ENCODE results near the gene DBP. TPM values are rescaled to one million over a fixed set of nuclear protein-coding genes. Genes with fewer than 3 reads are reported as not detected.

Gene DBP
- total and polyA plus RNA-seq, 8 donors: 6.4 to 11.1 (median 9.5) TPM

GRCh38 chr19:48629599-48630295, 7.4 kb downstream of the DBP start:
- no peak overlapping the region for H3K4me3 ChIP-seq
- intact Hi-C loops (cut with DNase I): no loop called here
- peaks cover 21 to 56% of the 10 kb centered on the region in 2 donors for H3K4me1 ChIP-seq
- no peaks in the 10 kb centered on the region for H3K27me3 ChIP-seq
- H3K9me3 ChIP-seq: no peaks in the 10 kb centered on the region
- peaks cover 0 to 42% of the 10 kb centered on the region in 2 donors for H3K36me3 ChIP-seq
- peak overlapping the region in 1 of 2 donors; percentile 94 for H3K27ac ChIP-seq
- no peak for TF ChIP-seq CTCF (IDR thresholded peaks at IDR 0.05)
- ATAC-seq: no peak
- no peak for DNase-seq

GRCh38 chr19:48629297-48629598, 7.9 kb downstream of the DBP start:
- Histone ChIP-seq H3K27me3 (no peaks in the 10 kb centered on the region), H3K36me3 (peaks cover 0 to 42% of the 10 kb centered on the region in 2 donors), H3K27ac (no peak overlapping the region), H3K4me1 (peaks cover 19 to 56% of the 10 kb centered on the region in 2 donors), H3K4me3 (no peak overlapping the region), H3K9me3 (no peaks in the 10 kb centered on the region)
- DNase-seq: peak in 1 of 4 donors; percentile 79
- intact Hi-C loops (cut with DNase I): no loop called here
- ATAC-seq: no peak
- no peak for TF ChIP-seq CTCF (IDR thresholded peaks at IDR 0.05)

GRCh38 chr19:48628486-48629296, 8.5 kb downstream of the DBP start:
- H3K36me3 ChIP-seq: peaks cover 0 to 42% of the 10 kb centered on the region in 2 donors

GRCh38 chr19:48627865-48628314, 9.3 kb downstream of the DBP start:
- H3K36me3 ChIP-seq: peaks cover 0 to 42% of the 10 kb centered on the region in 2 donors
- H3K4me1 ChIP-seq: peaks cover 6 to 56% of the 10 kb centered on the region in 2 donors
- no peak overlapping the region for H3K4me3 ChIP-seq
- H3K27ac ChIP-seq: no peak overlapping the region
- H3K27me3 ChIP-seq: no peaks in the 10 kb centered on the region
- no peaks in the 10 kb centered on the region for H3K9me3 ChIP-seq
- no peak for TF ChIP-seq CTCF (IDR thresholded peaks at IDR 0.05)
- intact Hi-C loops (cut with DNase I): no loop called here
- ATAC-seq (no peak), DNase-seq (no peak)

More at GRCh38 chr19:48628486-48629296, 8.5 kb downstream of the DBP start:
- Histone ChIP-seq H3K4me1 (peaks cover 14 to 56% of the 10 kb centered on the region in 2 donors), H3K9me3 (no peaks in the 10 kb centered on the region), H3K27me3 (no peaks in the 10 kb centered on the region), H3K4me3 (no peak overlapping the region), H3K27ac (no peak overlapping the region)
- no peak for TF ChIP-seq CTCF (IDR thresholded peaks at IDR 0.05)
- DNase-seq: no peak
- ATAC-seq: no peak
- intact Hi-C loops (cut with DNase I): no loop called here

GRCh38 chr19:48627201-48627864, 9.8 kb downstream of the DBP start:
- H3K4me1 ChIP-seq: peaks cover 6 to 55% of the 10 kb centered on the region in 2 donors
- no peak overlapping the region for H3K27ac ChIP-seq
- H3K27me3 ChIP-seq: no peaks in the 10 kb centered on the region
- TF ChIP-seq CTCF (IDR thresholded peaks at IDR 0.05): no peak
- H3K9me3 ChIP-seq: no peaks in the 10 kb centered on the region
- H3K36me3 ChIP-seq: peaks cover 0 to 42% of the 10 kb centered on the region in 2 donors
- ATAC-seq (no peak), DNase-seq (no peak)
- intact Hi-C loops (cut with DNase I): no loop called here
- no peak overlapping the region for H3K4me3 ChIP-seq
